Muscle layer of duodenum (tissue), 2 donors: ENCODE measurements around the gene GPRC6A.

Source experiments
- H3K27ac ChIP-seq: one replicate; pipeline ENCODE4 v1.7.0; 2013; ENCODE audit warnings: mild to moderate bottlenecking, low read length
- H3K27me3 ChIP-seq: one replicate; pipeline ENCODE4 v1.7.0; 2013; ENCODE audit warnings: low read depth, mild to moderate bottlenecking, control low read depth, low read length
- H3K36me3 ChIP-seq, 2 donors: one replicate each; pipeline ENCODE4 v1.7.0; 2013; ENCODE audit warnings: low read length in 2 of 2, control low read depth in 1 of 2, mild to moderate bottlenecking in 1 of 2; ENCODE audit not compliant: insufficient read depth in 2 of 2, control insufficient read depth in 1 of 2
- H3K4me1 ChIP-seq, 2 donors: one replicate each; pipeline ENCODE4 v1.7.0; 2013; ENCODE audit warnings: low read length in 2 of 2, mild to moderate bottlenecking in 2 of 2, control low read depth in 1 of 2, moderate library complexity in 1 of 2; ENCODE audit not compliant: insufficient read depth in 2 of 2, control insufficient read depth in 1 of 2
- H3K4me3 ChIP-seq, 2 donors: one replicate each; pipeline ENCODE4 v1.7.0; 2013; ENCODE audit warnings: low read length in 2 of 2, low read depth in 1 of 2, mild to moderate bottlenecking in 1 of 2
- H3K9me3 ChIP-seq, 2 donors: one replicate each; pipeline ENCODE4 v1.7.0; 2013; ENCODE audit warnings: low read length in 2 of 2, control low read depth in 1 of 2, mild to moderate bottlenecking in 1 of 2; ENCODE audit not compliant: control insufficient read depth in 1 of 2
- donor health status: healthy.

GPRC6A gene

DNA sequence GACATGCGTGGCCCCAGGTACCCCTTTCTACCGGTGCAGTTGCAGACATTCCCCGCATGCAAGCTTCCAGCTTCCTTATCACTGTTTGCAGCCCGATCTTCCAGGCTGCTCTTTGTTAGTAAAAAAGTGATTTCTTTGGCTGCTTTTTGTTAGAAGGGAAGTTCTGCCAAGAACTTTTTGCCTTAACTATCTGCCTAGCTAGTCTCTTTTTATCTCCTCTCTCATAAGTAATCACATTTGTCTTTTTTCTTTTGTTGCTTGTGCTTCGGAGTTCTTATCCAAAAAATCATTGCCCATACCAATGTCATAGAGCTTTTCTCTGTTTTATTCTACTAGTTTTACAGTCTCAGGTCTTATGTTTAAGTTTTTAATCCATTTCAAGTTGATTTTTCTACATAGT is 83.7 kb downstream of the GPRC6A start:
- H3K27ac ChIP-seq: no peak overlapping the region
- H3K4me3 ChIP-seq: no peak overlapping the region
- no peaks in the 10 kb centered on the region for H3K27me3 ChIP-seq
- peaks cover 0 to 9% of the 10 kb centered on the region in 2 donors for H3K9me3 ChIP-seq
- no peaks in the 10 kb centered on the region for H3K4me1 ChIP-seq
- H3K36me3 ChIP-seq: no peaks in the 10 kb centered on the region
